Femur (tissue), 1 donor: ENCODE measurements around the gene EIF5A2.
"Not testable (repeated sequence)": the region's sequence is repeated elsewhere in the genome, so short reads cannot be mapped to it uniquely, and the experiment has no call there.

Experiments
- DNase-seq: peaks from one replicate; pipeline ENCODE4 v3.0.0-alpha.2; 2017

The EIF5A2 gene

GRCh38 chr3:170908235-170909116 lies at the start of gene EIF5A2:
Gene EIF5A2 (minus strand): TSS chr3:170908637. CDS start chr3:170907806, 831 bp downstream.
- DNase-seq: peak; percentile 96

GRCh38 chr3:170956647-170957046 lies 48.2 kb upstream of the EIF5A2 start:
- DNase-seq: no peak

- no peak for DNase-seq
Observed at GRCh38 chr3:170953736-170954135, 45.3 kb upstream of the EIF5A2 start.

GRCh38 chr3:170953229-170953628 lies 44.8 kb upstream of the EIF5A2 start:
- no peak for DNase-seq

GRCh38 chr3:170949211-170949610 lies 40.8 kb upstream of the EIF5A2 start:
- DNase-seq: no peak

- no peak for DNase-seq
Observed at GRCh38 chr3:170947018-170947769, 38.8 kb upstream of the EIF5A2 start.

- no peak for DNase-seq
Observed at GRCh38 chr3:170942011-170942410, 33.6 kb upstream of the EIF5A2 start.

GRCh38 chr3:170941551-170941950 lies 33.1 kb upstream of the EIF5A2 start:
- no peak for DNase-seq

GRCh38 chr3:170933039-170933438 lies 24.6 kb upstream of the EIF5A2 start:
- DNase-seq: not testable (repeated sequence)

- DNase-seq: not testable (repeated sequence)
Observed at GRCh38 chr3:170923553-170923952, 15.1 kb upstream of the EIF5A2 start.

GRCh38 chr3:170918715-170919114 lies 10.3 kb upstream of the EIF5A2 start:
- no peak for DNase-seq

GRCh38 chr3:170914690-170915089 lies 6.3 kb upstream of the EIF5A2 start:
- DNase-seq: no peak

GRCh38 chr3:170914212-170914611 lies 5.8 kb upstream of the EIF5A2 start:
- DNase-seq: no peak

- no peak for DNase-seq
Observed at GRCh38 chr3:170911051-170911450, 2.6 kb upstream of the EIF5A2 start.

GRCh38 chr3:170910542-170910941 lies 2.1 kb upstream of the EIF5A2 start:
- no peak for DNase-seq

- peak; percentile 22 for DNase-seq
Observed at GRCh38 chr3:170909129-170909903, 879 bp upstream of the EIF5A2 start.

GRCh38 chr3:170907637-170908234 lies 701 bp downstream of the EIF5A2 start:
- peak; percentile 22 for DNase-seq

GRCh38 chr3:170905862-170906261 lies 2.6 kb downstream of the EIF5A2 start:
- DNase-seq: no peak

- no peak for DNase-seq
Observed at GRCh38 chr3:170903123-170903522, 5.3 kb downstream of the EIF5A2 start.

- DNase-seq: no peak
Observed at GRCh38 chr3:170899455-170899854, 9.0 kb downstream of the EIF5A2 start.

GRCh38 chr3:170897978-170898377 lies 10.5 kb downstream of the EIF5A2 start:
- no peak for DNase-seq

- DNase-seq: not testable (repeated sequence)
Observed at GRCh38 chr3:170897199-170897598, 11.2 kb downstream of the EIF5A2 start.

GRCh38 chr3:170896781-170897180 lies 11.7 kb downstream of the EIF5A2 start:
- no peak for DNase-seq
